OCI-LY1 (cell line): ENCODE measurements around the gene RRM2.

Experiments used
- H2AFZ ChIP-seq: fragments of 200-600 bp; sonication (generic), shearing (Covaris generic); 2 replicates; pipeline ENCODE4 v1.6.0; 2014; ENCODE audit warnings: antibody characterized with exemption, mild to moderate bottlenecking, low read length
- H3F3A ChIP-seq: fragments of 200-600 bp; sonication (generic), shearing (Covaris generic); 2 replicates; pipeline ENCODE4 v1.6.0; 2014; ENCODE audit warnings: mild to moderate bottlenecking, antibody characterized with exemption, low read length, moderate library complexity; ENCODE audit not compliant: insufficient read depth
- H3K27ac ChIP-seq: fragments of 200-600 bp; sonication (generic); 2 replicates; pipeline ENCODE4 v1.5.1; 2014; ENCODE audit warnings: low read length, mixed run types, mild to moderate bottlenecking, low read depth; ENCODE audit not compliant: poor library complexity, severe bottlenecking
- H3K27me3 ChIP-seq: fragments of 200-600 bp; sonication (generic); 2 replicates; pipeline ENCODE4 v1.6.0; 2014; ENCODE audit warnings: antibody characterized with exemption, mild to moderate bottlenecking, low read length, moderate library complexity; ENCODE audit not compliant: insufficient read depth
- H3K36me3 ChIP-seq: fragments of 200-600 bp; sonication (generic); 2 replicates; pipeline ENCODE4 v1.6.1; 2014; ENCODE audit warnings: mild to moderate bottlenecking, antibody characterized with exemption, low read length, moderate library complexity, mixed read lengths; ENCODE audit not compliant: insufficient read depth
- H3K4me1 ChIP-seq: fragments of 200-600 bp; sonication (generic); 2 replicates; pipeline ENCODE4 v1.5.1; 2014; ENCODE audit warnings: mild to moderate bottlenecking, low read length, moderate library complexity; ENCODE audit not compliant: insufficient read depth, severe bottlenecking
- H3K4me2 ChIP-seq: fragments of 200-600 bp; sonication (generic), shearing (Covaris generic); 2 replicates; pipeline ENCODE4 v1.6.1; 2014; ENCODE audit warnings: low read length
- H3K4me3 ChIP-seq: fragments of 200-600 bp; sonication (generic); 2 replicates; pipeline ENCODE4 v1.5.1; 2014; ENCODE audit warnings: low read length, low read depth, mild to moderate bottlenecking, mixed read lengths; ENCODE audit not compliant: poor library complexity, severe bottlenecking
- H3K79me2 ChIP-seq: fragments of 200-600 bp; shearing (Covaris generic); 2 replicates; pipeline ENCODE4 v1.6.1; 2016; ENCODE audit warnings: mixed run types, low read length, mixed read lengths; ENCODE audit not compliant: insufficient read depth
- H3K9ac ChIP-seq: fragments of 200-600 bp; sonication (generic), shearing (Covaris generic); 2 replicates; pipeline ENCODE4 v1.6.1; 2014; ENCODE audit warnings: mild to moderate bottlenecking, low read length, mixed read lengths
- H3K9me2 ChIP-seq: fragments of 200-600 bp; sonication (generic), shearing (Covaris generic); 2 replicates; pipeline ENCODE4 v1.6.1; 2014; ENCODE audit warnings: low read depth, mild to moderate bottlenecking, low read length, mixed read lengths
- H3K9me3 ChIP-seq: fragments of 200-600 bp; shearing (Covaris generic); 2 replicates; pipeline ENCODE4 v1.6.1; 2014; ENCODE audit warnings: low read length, mixed read lengths
- H4K20me1 ChIP-seq: fragments of 200-600 bp; sonication (generic), shearing (Covaris generic); 2 replicates; pipeline ENCODE4 v1.6.0; 2016; ENCODE audit warnings: mild to moderate bottlenecking, low read length; ENCODE audit not compliant: insufficient read depth
- EZH2 ChIP-seq: fragments of 200-600 bp; sonication (generic), shearing (Covaris generic); IDR thresholded peaks from 2 replicates; pipeline ENCODE4 v1.8.0; 2017; ENCODE audit warnings: borderline replicate concordance, mixed run types, mild to moderate bottlenecking, antibody characterized with exemption, low read length, moderate library complexity, mixed read lengths
- TF ChIP-seq, protein P1 (sequence below): fragments of 200-600 bp; sonication (generic), shearing (Covaris generic); IDR thresholded peaks from 2 replicates; pipeline ENCODE4 v1.5.1; 2017; ENCODE audit warnings: mild to moderate bottlenecking, antibody characterized with exemption, low read length, moderate library complexity, mixed read lengths

The RRM2 gene

DNA sequence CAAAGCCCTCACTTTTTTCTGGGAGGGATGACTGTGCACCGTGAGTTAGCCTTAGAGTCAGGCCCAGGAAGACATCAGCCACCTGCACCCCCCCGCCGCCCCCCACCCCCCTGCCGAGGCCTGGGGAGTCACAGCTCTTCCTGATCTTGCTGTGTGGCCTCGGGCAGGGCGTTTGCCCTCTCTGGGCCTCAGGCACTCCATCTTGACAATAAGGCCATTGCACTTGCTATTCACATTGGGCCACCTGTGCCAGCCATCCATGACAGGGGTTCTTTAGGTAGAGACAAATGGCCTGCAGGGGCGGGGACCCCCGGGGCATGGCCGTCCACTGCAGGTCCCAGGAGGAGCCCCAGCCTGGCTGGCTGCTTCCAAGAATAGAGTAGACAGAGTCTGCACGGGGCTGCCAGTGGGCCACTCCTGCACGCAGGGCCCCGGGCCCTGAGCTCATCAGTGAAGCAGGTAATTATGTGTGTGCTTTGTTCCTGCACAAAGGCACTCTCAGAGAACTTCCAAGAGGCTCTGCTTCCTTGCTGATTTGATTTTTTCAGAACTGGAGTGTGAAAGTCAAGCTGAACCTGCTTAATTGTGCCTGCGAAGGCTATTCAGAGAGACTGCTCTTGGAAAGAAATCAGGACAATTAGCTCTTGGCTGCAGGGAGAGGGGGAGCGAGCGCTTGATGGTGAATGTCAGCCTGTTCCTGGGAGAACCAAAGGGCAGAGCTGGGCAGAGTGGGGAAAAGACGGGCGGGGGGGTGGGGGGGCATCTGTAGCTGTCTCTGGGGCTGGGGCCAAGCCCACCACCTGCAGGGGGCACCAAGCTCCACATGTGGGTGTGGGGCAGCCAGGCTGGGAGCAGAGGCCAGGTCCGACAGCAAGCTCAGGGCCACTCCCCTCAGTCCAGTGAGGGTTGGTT is 40.3 kb downstream of the RRM2 start:
- no peaks in the 10 kb centered on the region for H3K36me3 ChIP-seq
- H3K4me2 ChIP-seq, result no peak overlapping the region
- H3K4me1 ChIP-seq, result no peaks in the 10 kb centered on the region
- H3F3A ChIP-seq, result no peaks in the 10 kb centered on the region
- TF ChIP-seq, protein P1, sequence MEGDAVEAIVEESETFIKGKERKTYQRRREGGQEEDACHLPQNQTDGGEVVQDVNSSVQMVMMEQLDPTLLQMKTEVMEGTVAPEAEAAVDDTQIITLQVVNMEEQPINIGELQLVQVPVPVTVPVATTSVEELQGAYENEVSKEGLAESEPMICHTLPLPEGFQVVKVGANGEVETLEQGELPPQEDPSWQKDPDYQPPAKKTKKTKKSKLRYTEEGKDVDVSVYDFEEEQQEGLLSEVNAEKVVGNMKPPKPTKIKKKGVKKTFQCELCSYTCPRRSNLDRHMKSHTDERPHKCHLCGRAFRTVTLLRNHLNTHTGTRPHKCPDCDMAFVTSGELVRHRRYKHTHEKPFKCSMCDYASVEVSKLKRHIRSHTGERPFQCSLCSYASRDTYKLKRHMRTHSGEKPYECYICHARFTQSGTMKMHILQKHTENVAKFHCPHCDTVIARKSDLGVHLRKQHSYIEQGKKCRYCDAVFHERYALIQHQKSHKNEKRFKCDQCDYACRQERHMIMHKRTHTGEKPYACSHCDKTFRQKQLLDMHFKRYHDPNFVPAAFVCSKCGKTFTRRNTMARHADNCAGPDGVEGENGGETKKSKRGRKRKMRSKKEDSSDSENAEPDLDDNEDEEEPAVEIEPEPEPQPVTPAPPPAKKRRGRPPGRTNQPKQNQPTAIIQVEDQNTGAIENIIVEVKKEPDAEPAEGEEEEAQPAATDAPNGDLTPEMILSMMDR, result no peak
- TF ChIP-seq EZH2, result no peak
- H3K4me3 ChIP-seq, result no peak overlapping the region
- H3K9me3 ChIP-seq, result no peaks in the 10 kb centered on the region
- H3K27me3 ChIP-seq, result no peaks in the 10 kb centered on the region
- no peaks in the 10 kb centered on the region for H3K79me2 ChIP-seq
- H4K20me1 ChIP-seq, result no peaks in the 10 kb centered on the region
- no peak overlapping the region for H3K9ac ChIP-seq
- no peak overlapping the region for H3K27ac ChIP-seq
- H3K9me2 ChIP-seq, result no peaks in the 10 kb centered on the region
- no peak overlapping the region for H2AFZ ChIP-seq

DNA sequence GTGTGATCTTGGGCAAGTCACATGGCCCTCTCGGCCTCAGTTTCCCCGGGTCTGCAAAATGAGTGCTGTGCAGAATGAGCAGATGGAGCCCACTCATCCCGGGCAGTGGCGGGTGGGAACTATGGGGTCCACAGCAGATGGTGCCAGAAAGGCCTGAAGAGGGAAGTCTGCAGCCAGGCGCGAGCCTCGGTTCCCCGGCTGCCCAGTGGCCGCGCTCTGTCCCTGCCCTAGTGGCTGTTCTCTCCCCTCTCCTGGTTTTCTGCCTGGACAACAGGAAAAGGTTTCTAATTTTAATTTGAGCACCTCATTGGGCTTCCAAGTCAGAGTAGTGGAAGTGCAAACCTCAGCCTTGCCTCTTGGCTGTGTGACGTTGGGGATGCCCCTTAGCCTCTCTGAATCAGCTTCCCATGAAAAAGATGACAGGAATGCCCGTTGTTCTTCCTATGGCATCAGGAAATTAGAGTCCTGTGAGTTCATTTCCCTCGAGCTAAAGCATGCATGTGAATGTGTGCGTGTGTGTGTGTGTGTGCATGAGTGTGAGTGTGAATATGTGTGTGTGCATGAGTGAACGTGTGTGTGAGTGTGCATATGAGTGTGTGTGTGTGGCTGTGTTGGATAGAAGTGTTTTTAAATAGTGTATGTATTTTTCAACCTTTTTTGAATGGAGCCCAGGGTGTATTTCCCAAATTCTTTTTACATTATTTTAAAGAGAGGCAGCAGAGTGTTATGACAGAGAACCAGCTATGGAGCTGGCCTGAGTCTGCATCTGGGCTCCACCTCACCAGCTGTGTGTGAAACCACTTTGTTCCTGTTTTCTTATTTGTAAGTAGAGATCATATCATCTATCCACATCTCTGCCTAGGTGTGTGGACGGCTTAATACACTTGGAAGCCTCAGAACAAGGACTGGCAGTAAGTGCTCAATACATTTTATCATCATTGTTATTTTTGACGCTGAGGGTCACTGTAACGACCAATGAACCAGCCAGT is 41.3 kb downstream of the RRM2 start:
- no peak overlapping the region for H2AFZ ChIP-seq
- H3K27ac ChIP-seq, result no peak overlapping the region
- no peaks in the 10 kb centered on the region for H3K9me2 ChIP-seq
- no peaks in the 10 kb centered on the region for H3K4me1 ChIP-seq
- H3K27me3 ChIP-seq, result no peaks in the 10 kb centered on the region
- TF ChIP-seq, protein P1, result no peak
- no peak for TF ChIP-seq EZH2
- H3K4me3 ChIP-seq, result no peak overlapping the region
- H3K79me2 ChIP-seq, result no peaks in the 10 kb centered on the region
- no peaks in the 10 kb centered on the region for H3F3A ChIP-seq
- H3K4me2 ChIP-seq, result no peak overlapping the region
- H3K9me3 ChIP-seq, result no peaks in the 10 kb centered on the region
- no peak overlapping the region for H3K9ac ChIP-seq
- no peaks in the 10 kb centered on the region for H3K36me3 ChIP-seq
- H4K20me1 ChIP-seq, result no peaks in the 10 kb centered on the region

DNA sequence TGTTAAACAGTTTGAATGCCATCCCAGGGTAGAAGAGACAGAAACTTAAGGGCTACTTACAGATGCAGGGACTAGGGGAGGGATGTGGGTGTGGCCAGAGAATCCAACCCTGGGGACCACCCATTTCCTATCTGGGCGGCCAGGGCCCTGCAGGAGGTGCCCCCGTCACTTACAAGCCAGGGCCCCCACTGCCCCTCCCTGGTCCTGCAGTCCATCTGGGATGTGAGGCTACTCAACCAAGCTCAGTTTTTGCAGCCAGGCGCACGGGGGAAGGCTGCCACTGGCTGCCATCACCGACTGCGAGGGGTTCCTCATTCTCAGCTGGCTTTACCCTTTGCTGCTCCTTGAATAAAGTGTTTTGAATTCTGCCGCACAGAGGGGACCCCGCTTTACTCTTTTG is 42.1 kb downstream of the RRM2 start:
- H3K79me2 ChIP-seq, result no peaks in the 10 kb centered on the region

More for the DNA sequence above, 42.1 kb downstream of the RRM2 start:
- Histone ChIP-seq H3K9me2 (no peaks in the 10 kb centered on the region), H3K4me3 (no peak overlapping the region), H3K9ac (no peak overlapping the region), H4K20me1 (no peaks in the 10 kb centered on the region), H3K9me3 (no peaks in the 10 kb centered on the region), H3K4me2 (no peak overlapping the region), H3F3A (no peaks in the 10 kb centered on the region), H3K36me3 (no peaks in the 10 kb centered on the region), H3K27ac (no peak overlapping the region), H3K4me1 (no peaks in the 10 kb centered on the region), H2AFZ (no peak overlapping the region), H3K27me3 (no peaks in the 10 kb centered on the region)
- TF ChIP-seq, protein P1, result no peak
- TF ChIP-seq EZH2, result no peak
